Gastrocnemius medialis (tissue), 4 donors: ENCODE data around the gene ANKRD2.

Experiments used
- POLR2A ChIP-seq, 2 donors: fragments of 450-650 bp; IDR thresholded peaks; one replicate each; pipeline ENCODE4 v1.6.1; 2017; ENCODE audit warnings: antibody characterized with exemption in 2 of 2, mild to moderate bottlenecking in 2 of 2, moderate library complexity in 2 of 2
- TF ChIP-seq, protein P1 (sequence below), 5 experiments: fragments of 450-650 bp in 3 of 5; fragments of 200-600 bp in 2 of 5; sonication (generic) in 2 of 5; IDR thresholded peaks in 4 of 5; conservative IDR thresholded peaks in 1 of 5; 1 replicate in 4 of 5; 2 replicates in 1 of 5; pipeline ENCODE4 v1.5.1; 2016 to 2019; ENCODE audit warnings: antibody characterized with exemption in 5 of 5, mild to moderate bottlenecking in 3 of 5, moderate library complexity in 3 of 5

DNA sequence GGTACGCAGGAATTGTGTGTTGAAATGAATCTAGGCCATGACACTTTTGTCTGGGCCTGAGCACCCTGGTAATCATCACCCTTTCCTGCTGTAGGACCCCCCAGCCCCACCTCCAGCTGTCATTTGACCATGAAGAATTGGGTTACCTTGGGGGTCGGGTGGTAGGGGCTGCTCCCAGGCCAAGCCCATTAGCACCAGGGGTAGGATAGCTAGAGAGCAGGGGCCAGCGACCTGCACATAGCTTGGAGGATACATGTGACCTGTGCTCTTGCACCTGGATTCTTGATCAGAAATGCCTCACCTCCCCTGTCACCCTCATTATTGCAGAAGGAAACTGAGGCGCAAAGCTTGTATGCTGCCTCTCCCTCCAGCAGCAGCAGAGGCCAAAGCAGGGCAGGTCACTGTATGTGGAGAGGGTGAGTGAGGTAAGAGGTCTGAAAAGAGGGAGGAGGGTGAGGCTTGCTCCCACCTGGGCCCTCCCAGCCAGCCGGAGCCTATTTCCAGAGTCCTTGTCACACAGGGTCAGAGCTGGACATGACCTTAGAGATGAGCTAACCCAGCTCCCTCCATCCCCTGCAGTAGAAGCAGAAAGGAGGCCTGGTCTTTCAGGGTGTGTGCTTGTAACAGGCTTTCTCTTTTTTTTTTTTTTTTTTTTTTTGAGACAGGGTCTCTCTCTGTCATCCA is 35.3 kb upstream of the ANKRD2 start:
- no peak for TF ChIP-seq POLR2A (IDR thresholded peaks at IDR 0.05)
- TF ChIP-seq, protein P1, sequence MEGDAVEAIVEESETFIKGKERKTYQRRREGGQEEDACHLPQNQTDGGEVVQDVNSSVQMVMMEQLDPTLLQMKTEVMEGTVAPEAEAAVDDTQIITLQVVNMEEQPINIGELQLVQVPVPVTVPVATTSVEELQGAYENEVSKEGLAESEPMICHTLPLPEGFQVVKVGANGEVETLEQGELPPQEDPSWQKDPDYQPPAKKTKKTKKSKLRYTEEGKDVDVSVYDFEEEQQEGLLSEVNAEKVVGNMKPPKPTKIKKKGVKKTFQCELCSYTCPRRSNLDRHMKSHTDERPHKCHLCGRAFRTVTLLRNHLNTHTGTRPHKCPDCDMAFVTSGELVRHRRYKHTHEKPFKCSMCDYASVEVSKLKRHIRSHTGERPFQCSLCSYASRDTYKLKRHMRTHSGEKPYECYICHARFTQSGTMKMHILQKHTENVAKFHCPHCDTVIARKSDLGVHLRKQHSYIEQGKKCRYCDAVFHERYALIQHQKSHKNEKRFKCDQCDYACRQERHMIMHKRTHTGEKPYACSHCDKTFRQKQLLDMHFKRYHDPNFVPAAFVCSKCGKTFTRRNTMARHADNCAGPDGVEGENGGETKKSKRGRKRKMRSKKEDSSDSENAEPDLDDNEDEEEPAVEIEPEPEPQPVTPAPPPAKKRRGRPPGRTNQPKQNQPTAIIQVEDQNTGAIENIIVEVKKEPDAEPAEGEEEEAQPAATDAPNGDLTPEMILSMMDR (IDR thresholded peaks at IDR 0.05 in 4 of 5, conservative IDR thresholded peaks at IDR 0.05 in 1 of 5), result no peak
